ENCODE data around the gene RELN. TPM values are rescaled to one million over a fixed set of nuclear protein-coding genes. Genes with fewer than 3 reads are reported as not detected.

The RELN gene
- total RNA-seq, 5 donors from 2014 or later (not counting 1 experiment from before 2014, with no cell fraction given) = 0.20 to 0.50 (median 0.41) TPM; not detected in 2

DNA sequence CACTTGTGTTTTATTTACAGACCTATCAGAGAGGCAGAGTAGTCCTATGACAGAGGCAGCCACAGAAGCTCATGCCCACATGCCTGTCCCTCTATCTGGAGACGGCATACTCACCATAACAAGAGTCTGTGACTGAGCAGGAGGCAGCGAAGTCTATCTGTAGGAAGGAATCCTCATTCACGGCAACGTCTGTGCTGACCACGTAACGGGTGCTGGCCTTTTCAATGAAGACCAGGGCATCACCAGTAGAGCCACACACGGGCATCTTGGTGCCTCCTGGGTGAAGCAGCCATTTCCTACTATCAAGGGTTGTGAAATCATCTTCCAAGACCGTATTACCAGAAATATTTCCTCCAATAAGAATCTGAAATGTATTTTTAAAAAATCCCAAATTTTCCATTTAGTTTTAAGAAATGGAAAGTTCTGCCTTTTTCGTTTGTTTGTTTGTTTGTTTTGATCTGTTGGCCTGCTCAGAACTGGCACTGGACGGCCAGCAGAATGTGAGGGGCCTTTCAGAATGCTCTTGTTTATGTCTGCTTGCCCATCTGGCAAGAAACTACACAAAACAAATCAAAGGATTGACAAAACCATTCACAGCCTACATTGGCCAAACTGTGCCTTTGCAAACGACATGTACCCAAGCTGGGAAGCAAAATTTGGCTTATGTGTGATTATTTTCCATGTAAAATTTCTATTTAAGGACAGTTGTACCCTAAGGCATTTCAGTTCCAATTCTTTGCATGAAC is 450.3 kb downstream of the RELN start:
- no peak overlapping the region for H3K27ac Mint-ChIP-seq
- H3K4me3 ChIP-seq (ENCODE audit: control insufficient read depth in 1 of 2, extremely low read depth in 1 of 2, low read length in 1 of 2) = no peak overlapping the region
- WGBS (ENCODE audit: insufficient coverage) = 65% methylated on average over 2 of the region's 11 CpGs
- no peaks in the 10 kb centered on the region for H3K4me1 Mint-ChIP-seq
- CTCF ChIA-PET = no interaction called here
- ATAC-seq (replicated peaks in 1 of 4) (no peak), DNase-seq (no peak)
- POLR2A ChIA-PET = no interaction called here
- H3K9me3 Mint-ChIP-seq = no peaks in the 10 kb centered on the region
- H3K27ac ChIP-seq (ENCODE audit: low read length) = no peak overlapping the region
- H3K4me3 Mint-ChIP-seq = no peak overlapping the region
- H3K36me3 ChIP-seq (ENCODE audit: control insufficient read depth in 2 of 2, extremely low read depth in 1 of 2, insufficient read depth in 1 of 2, low read length in 1 of 2) = no peaks in the 10 kb centered on the region
- peaks cover 8 to 17% of the 10 kb centered on the region in 2 donors for H3K27me3 Mint-ChIP-seq
- H3K27me3 ChIP-seq (replicated peaks in 1 of 2; ENCODE audit: control insufficient read depth in 2 of 2, extremely low read depth in 1 of 2, insufficient read depth in 2 of 2, low read length in 1 of 2) = peaks cover 0 to 7% of the 10 kb centered on the region in 2 experiments
- no peaks in the 10 kb centered on the region for H3K9me3 ChIP-seq
- no peaks in the 10 kb centered on the region for H3K36me3 Mint-ChIP-seq
- no peaks in the 10 kb centered on the region for H3K4me1 ChIP-seq (ENCODE audit: control insufficient read depth in 1 of 2, extremely low read depth in 1 of 2, insufficient read depth in 2 of 2, low read length in 2 of 2)

- no peak for ATAC-seq (replicated peaks in 1 of 4)
- POLR2A ChIA-PET = no interaction called here
- WGBS (ENCODE audit: insufficient coverage) = 100% methylated on average over 1 of the region's 4 CpGs
Observed at GRCh38 chr7:103533761-103534160, 455.7 kb downstream of the RELN start.

DNA sequence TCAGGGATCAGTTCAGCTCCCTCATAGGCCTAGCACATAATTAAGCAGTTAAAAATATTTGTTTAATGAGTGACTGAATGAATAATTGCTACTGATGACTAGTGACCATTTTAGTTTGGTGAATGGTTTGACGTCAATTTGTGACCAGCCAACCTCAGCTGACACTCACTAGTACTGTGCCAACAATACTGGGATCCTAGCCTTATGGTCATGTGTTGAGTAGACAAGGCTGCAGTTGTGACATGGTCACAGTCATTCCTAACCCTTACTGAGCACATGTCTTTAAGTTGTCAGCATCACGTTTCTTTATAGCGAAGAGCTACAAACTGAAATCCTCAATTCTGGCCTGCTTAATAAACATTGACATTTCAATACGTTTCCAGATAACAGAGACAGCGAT is 456.5 kb downstream of the RELN start:
- Histone ChIP-seq H3K4me3 (ENCODE audit: control insufficient read depth in 1 of 2, extremely low read depth in 1 of 2, low read length in 1 of 2) (no peak overlapping the region), H3K36me3 (ENCODE audit: control insufficient read depth in 2 of 2, extremely low read depth in 1 of 2, insufficient read depth in 1 of 2, low read length in 1 of 2) (no peaks in the 10 kb centered on the region), H3K9me3 (no peaks in the 10 kb centered on the region), H3K27ac (ENCODE audit: low read length) (no peak overlapping the region), H3K27me3 (replicated peaks in 1 of 2; ENCODE audit: control insufficient read depth in 2 of 2, extremely low read depth in 1 of 2, insufficient read depth in 2 of 2, low read length in 1 of 2) (no peaks in the 10 kb centered on the region), H3K4me1 (ENCODE audit: control insufficient read depth in 1 of 2, extremely low read depth in 1 of 2, insufficient read depth in 2 of 2, low read length in 2 of 2) (no peaks in the 10 kb centered on the region)
- H3K4me3 Mint-ChIP-seq = no peak overlapping the region
- CTCF ChIA-PET = interaction anchor here in 1 of 2 donors (0.6 kb wide), 1 partner anchor 332 kb away, joined by 4 read pairs; no protein-coding TSS in a partner anchor
- no peaks in the 10 kb centered on the region for H3K36me3 Mint-ChIP-seq
- DNase-seq (no peak), ATAC-seq (replicated peaks in 1 of 4) (no peak)
- 92% methylated on average over 2 of the region's 5 CpGs for WGBS (ENCODE audit: insufficient coverage)
- H3K27ac Mint-ChIP-seq = no peak overlapping the region
- H3K4me1 Mint-ChIP-seq = no peaks in the 10 kb centered on the region
- POLR2A ChIA-PET = no interaction called here
- no peaks in the 10 kb centered on the region for H3K9me3 Mint-ChIP-seq
- H3K27me3 Mint-ChIP-seq = peaks cover 16 to 43% of the 10 kb centered on the region in 2 donors

More at GRCh38 chr7:103533761-103534160, 455.7 kb downstream of the RELN start:
- Histone ChIP-seq H3K36me3 (ENCODE audit: control insufficient read depth in 2 of 2, extremely low read depth in 1 of 2, insufficient read depth in 1 of 2, low read length in 1 of 2) (no peaks in the 10 kb centered on the region), H3K27me3 (replicated peaks in 1 of 2; ENCODE audit: control insufficient read depth in 2 of 2, extremely low read depth in 1 of 2, insufficient read depth in 2 of 2, low read length in 1 of 2) (no peaks in the 10 kb centered on the region), H3K9me3 (no peaks in the 10 kb centered on the region), H3K4me3 (ENCODE audit: control insufficient read depth in 1 of 2, extremely low read depth in 1 of 2, low read length in 1 of 2) (no peak overlapping the region), H3K4me1 (ENCODE audit: control insufficient read depth in 1 of 2, extremely low read depth in 1 of 2, insufficient read depth in 2 of 2, low read length in 2 of 2) (no peaks in the 10 kb centered on the region), H3K27ac (ENCODE audit: low read length) (no peak overlapping the region)
- Mint-ChIP-seq H3K27me3 (peaks cover 16 to 46% of the 10 kb centered on the region in 2 donors), H3K4me1 (no peaks in the 10 kb centered on the region), H3K36me3 (no peaks in the 10 kb centered on the region), H3K9me3 (no peaks in the 10 kb centered on the region), H3K4me3 (no peak overlapping the region), H3K27ac (no peak overlapping the region)
- CTCF ChIA-PET = no interaction called here
- no peak for DNase-seq

- no peak overlapping the region for H3K27ac ChIP-seq (ENCODE audit: low read length)
- DNase-seq (no peak), ATAC-seq (replicated peaks in 1 of 4) (no peak)
- Mint-ChIP-seq H3K4me3 (no peak overlapping the region), H3K27me3 (peaks cover 21 to 40% of the 10 kb centered on the region in 2 donors), H3K36me3 (no peaks in the 10 kb centered on the region), H3K9me3 (no peaks in the 10 kb centered on the region), H3K27ac (no peak overlapping the region), H3K4me1 (peaks cover 0 to 2% (median 0%) of the 10 kb centered on the region in 3 donors)
- H3K4me3 ChIP-seq (ENCODE audit: control insufficient read depth in 1 of 2, extremely low read depth in 1 of 2, low read length in 1 of 2) = no peak overlapping the region
- no CpG with 5 or more reads among the region's 2 CpGs for WGBS (ENCODE audit: insufficient coverage)
- ChIA-PET POLR2A (no interaction called here), CTCF (interaction anchor here in 1 of 2 donors (0.6 kb wide), 1 partner anchor 113 kb away, joined by 3 read pairs; no protein-coding TSS in a partner anchor)
- H3K4me1 ChIP-seq (ENCODE audit: control insufficient read depth in 1 of 2, extremely low read depth in 1 of 2, insufficient read depth in 2 of 2, low read length in 2 of 2) = no peaks in the 10 kb centered on the region
- no peaks in the 10 kb centered on the region for H3K27me3 ChIP-seq (replicated peaks in 1 of 2; ENCODE audit: control insufficient read depth in 2 of 2, extremely low read depth in 1 of 2, insufficient read depth in 2 of 2, low read length in 1 of 2)
- no peaks in the 10 kb centered on the region for H3K36me3 ChIP-seq (ENCODE audit: control insufficient read depth in 2 of 2, extremely low read depth in 1 of 2, insufficient read depth in 1 of 2, low read length in 1 of 2)
- no peaks in the 10 kb centered on the region for H3K9me3 ChIP-seq
Observed at GRCh38 chr7:103528152-103528551, 461.3 kb downstream of the RELN start.

- Mint-ChIP-seq H3K9me3 (no peaks in the 10 kb centered on the region), H3K4me1 (peaks cover 0 to 2% (median 0%) of the 10 kb centered on the region in 3 donors), H3K27ac (no peak overlapping the region), H3K4me3 (no peak overlapping the region), H3K27me3 (peaks cover 14 to 28% of the 10 kb centered on the region in 2 donors), H3K36me3 (no peaks in the 10 kb centered on the region)
- Histone ChIP-seq H3K4me3 (ENCODE audit: control insufficient read depth in 1 of 2, extremely low read depth in 1 of 2, low read length in 1 of 2) (no peak overlapping the region), H3K4me1 (ENCODE audit: control insufficient read depth in 1 of 2, extremely low read depth in 1 of 2, insufficient read depth in 2 of 2, low read length in 2 of 2) (no peaks in the 10 kb centered on the region), H3K27me3 (replicated peaks in 1 of 2; ENCODE audit: control insufficient read depth in 2 of 2, extremely low read depth in 1 of 2, insufficient read depth in 2 of 2, low read length in 1 of 2) (peaks cover 0 to 3% of the 10 kb centered on the region in 2 experiments), H3K9me3 (no peaks in the 10 kb centered on the region), H3K27ac (ENCODE audit: low read length) (no peak overlapping the region), H3K36me3 (ENCODE audit: control insufficient read depth in 2 of 2, extremely low read depth in 1 of 2, insufficient read depth in 1 of 2, low read length in 1 of 2) (no peaks in the 10 kb centered on the region)
- DNase-seq (no peak), ATAC-seq (replicated peaks in 1 of 4) (no peak)
- CTCF ChIA-PET = no interaction called here
- 7% methylated on average over 1 of the region's 1 CpG for WGBS (ENCODE audit: insufficient coverage)
- POLR2A ChIA-PET = no interaction called here
Observed at GRCh38 chr7:103525937-103526336, 463.5 kb downstream of the RELN start.

DNA sequence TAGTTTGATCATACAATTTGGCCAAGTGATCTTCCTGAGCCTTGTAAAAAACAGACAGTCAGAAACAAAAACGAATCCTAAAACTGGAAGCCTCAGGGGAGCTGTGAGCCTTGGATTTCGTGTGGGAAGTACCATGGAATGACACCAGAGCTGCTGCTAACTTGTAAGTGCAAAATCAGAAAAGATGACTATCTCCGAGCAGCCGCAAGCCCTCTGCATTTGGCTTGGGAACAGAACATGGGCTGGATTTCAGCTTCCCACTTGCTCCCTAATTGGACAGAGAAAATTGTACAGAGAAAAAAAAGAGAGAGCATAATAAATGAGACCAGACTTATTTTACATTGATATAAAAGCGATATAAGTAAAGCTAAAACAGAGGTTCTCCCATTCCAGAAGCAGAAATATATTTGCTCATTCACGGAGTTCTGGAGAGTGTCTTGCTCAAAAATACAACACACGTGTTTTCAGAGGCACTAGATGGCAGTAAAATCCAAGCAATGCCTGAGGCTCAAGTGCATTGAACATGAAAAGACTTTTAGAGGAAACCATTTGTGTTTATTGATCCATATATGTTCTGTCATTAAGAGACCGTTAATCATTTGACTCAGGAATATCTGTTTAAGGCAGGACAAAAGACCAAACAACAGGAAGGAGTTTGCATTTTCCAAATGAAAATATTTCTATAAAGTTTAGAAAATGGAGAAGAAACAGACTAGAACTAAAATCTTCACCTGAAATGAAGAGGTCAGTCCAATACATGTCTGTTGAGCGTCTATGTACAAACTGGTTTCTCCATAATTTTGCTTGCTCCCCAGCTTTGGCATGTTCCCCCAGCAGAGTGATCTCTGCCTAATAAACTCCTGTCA is 465.2 kb downstream of the RELN start:
- H3K4me3 Mint-ChIP-seq = no peak overlapping the region
- ATAC-seq (replicated peaks in 1 of 4) = no peak
- DNase-seq = peak in 1 of 35 experiments; percentile 1
- Histone ChIP-seq H3K4me3 (ENCODE audit: control insufficient read depth in 1 of 2, extremely low read depth in 1 of 2, low read length in 1 of 2) (no peak overlapping the region), H3K9me3 (no peaks in the 10 kb centered on the region), H3K36me3 (ENCODE audit: control insufficient read depth in 2 of 2, extremely low read depth in 1 of 2, insufficient read depth in 1 of 2, low read length in 1 of 2) (no peaks in the 10 kb centered on the region), H3K27me3 (replicated peaks in 1 of 2; ENCODE audit: control insufficient read depth in 2 of 2, extremely low read depth in 1 of 2, insufficient read depth in 2 of 2, low read length in 1 of 2) (peaks cover 0 to 6% of the 10 kb centered on the region in 2 experiments), H3K27ac (ENCODE audit: low read length) (no peak overlapping the region), H3K4me1 (ENCODE audit: control insufficient read depth in 1 of 2, extremely low read depth in 1 of 2, insufficient read depth in 2 of 2, low read length in 2 of 2) (no peaks in the 10 kb centered on the region)
- no peak overlapping the region for H3K27ac Mint-ChIP-seq
- no peaks in the 10 kb centered on the region for H3K36me3 Mint-ChIP-seq
- 43% methylated on average over 3 of the region's 9 CpGs for WGBS (ENCODE audit: insufficient coverage)
- POLR2A ChIA-PET = no interaction called here
- CTCF ChIA-PET = no interaction called here
- H3K9me3 Mint-ChIP-seq = no peaks in the 10 kb centered on the region
- peaks cover 0 to 2% (median 0%) of the 10 kb centered on the region in 3 donors for H3K4me1 Mint-ChIP-seq
- peaks cover 14 to 15% of the 10 kb centered on the region in 2 donors for H3K27me3 Mint-ChIP-seq
